HG03442 (cell line): Measurements from ENCODE around the gene DDX49.
"Not testable (repeated sequence)": the region's sequence is repeated elsewhere in the genome, so short reads cannot be mapped to it uniquely, and the experiment has no call there.

ENCODE experiments used
- ATAC-seq: cut with Tn5 transposase; IDR thresholded peaks from one replicate; pipeline ENCODE4 v1.9.1; 2021; ENCODE audit warnings: mild to moderate bottlenecking, moderate library complexity; ENCODE audit not compliant: unreplicated experiment

DDX49 gene

GRCh38 chr19:18910010-18910409, 9.5 kb upstream of the DDX49 start:
- no peak for ATAC-seq

GRCh38 chr19:18910801-18911436, 8.6 kb upstream of the DDX49 start:
- ATAC-seq = no peak

- no peak for ATAC-seq
Observed at GRCh38 chr19:18912933-18913332, 6.6 kb upstream of the DDX49 start.

GRCh38 chr19:18913466-18913865, 6.0 kb upstream of the DDX49 start:
- ATAC-seq = no peak

- ATAC-seq = no peak
Observed at GRCh38 chr19:18915639-18916038, 3.9 kb upstream of the DDX49 start.

- not testable (repeated sequence) for ATAC-seq
Observed at GRCh38 chr19:18917593-18917992, 1.9 kb upstream of the DDX49 start.

- no peak for ATAC-seq
Observed at GRCh38 chr19:18919900-18920214, 342 bp downstream of the DDX49 start.

- no peak for ATAC-seq
Observed at GRCh38 chr19:18920400-18920799, 885 bp downstream of the DDX49 start.

GRCh38 chr19:18921593-18921992, 2.1 kb downstream of the DDX49 start:
- ATAC-seq = no peak

GRCh38 chr19:18922228-18922985, 2.9 kb downstream of the DDX49 start:
- no peak for ATAC-seq

GRCh38 chr19:18924684-18925213, 5.2 kb downstream of the DDX49 start:
- no peak for ATAC-seq

- ATAC-seq = no peak
Observed at GRCh38 chr19:18928018-18928805, 8.7 kb downstream of the DDX49 start.

GRCh38 chr19:18929311-18929710, 9.8 kb downstream of the DDX49 start:
- no peak for ATAC-seq

GRCh38 chr19:18931316-18932162, 12.0 kb downstream of the DDX49 start:
- no peak for ATAC-seq

GRCh38 chr19:18932216-18932841, 12.8 kb downstream of the DDX49 start:
- no peak for ATAC-seq

- ATAC-seq = no peak
Observed at GRCh38 chr19:18933297-18933696, 13.8 kb downstream of the DDX49 start.

GRCh38 chr19:18939163-18939562, 19.6 kb downstream of the DDX49 start:
- no peak for ATAC-seq

- ATAC-seq = no peak
Observed at GRCh38 chr19:18939922-18940768, 20.6 kb downstream of the DDX49 start.
